GM23248 (cell line): ENCODE results near the gene RAB6A. TPM values are rescaled to one million over a fixed set of nuclear protein-coding genes. Genes with fewer than 3 reads are reported as not detected.

Experiments used
- DNase-seq: peaks from one replicate; pipeline ENCODE4 v3.0.0-alpha.2; 2015
- H2AFZ ChIP-seq: fragments of 200-600 bp; sonication (generic); 2 replicates; pipeline ENCODE4 v1.6.1; 2016; ENCODE audit warnings: antibody characterized with exemption
- H3F3A ChIP-seq: fragments of 200-600 bp; sonication (generic); 2 replicates; pipeline ENCODE4 v1.6.1; 2016; ENCODE audit warnings: mild to moderate bottlenecking, antibody characterized with exemption, mixed run types; ENCODE audit not compliant: insufficient read depth
- H3K27ac ChIP-seq: fragments of 200-600 bp; sonication (generic); 2 replicates; pipeline ENCODE4 v1.5.1; 2016; ENCODE audit warnings: mild to moderate bottlenecking
- H3K27me3 ChIP-seq: fragments of 200-600 bp; sonication (generic); replicated peaks from 2 replicates; pipeline ENCODE4 v1.6.1; 2016; ENCODE audit warnings: mild to moderate bottlenecking; ENCODE audit not compliant: insufficient read depth
- H3K36me3 ChIP-seq: fragments of 200-600 bp; sonication (generic); 2 replicates; pipeline ENCODE4 v1.6.1; 2016; ENCODE audit warnings: low read depth, mild to moderate bottlenecking
- H3K4me1 ChIP-seq: fragments of 200-600 bp; sonication (generic); 2 replicates; pipeline ENCODE4 v1.6.1; 2016; ENCODE audit warnings: mild to moderate bottlenecking; ENCODE audit not compliant: insufficient read depth
- H3K4me2 ChIP-seq: fragments of 200-600 bp; sonication (generic); one replicate; pipeline ENCODE4 v1.6.1; 2016; ENCODE audit warnings: mild to moderate bottlenecking; ENCODE audit not compliant: unreplicated experiment
- H3K4me3 ChIP-seq: fragments of 200-600 bp; sonication (generic); 2 replicates; pipeline ENCODE4 v1.5.1; 2016; ENCODE audit warnings: mild to moderate bottlenecking
- H3K79me2 ChIP-seq: fragments of 200-600 bp; sonication (generic); 2 replicates; pipeline ENCODE4 v1.6.1; 2016; ENCODE audit warnings: mild to moderate bottlenecking; ENCODE audit not compliant: insufficient read depth
- H3K9ac ChIP-seq: fragments of 200-600 bp; sonication (generic); 2 replicates; pipeline ENCODE4 v1.6.1; 2016; ENCODE audit warnings: mild to moderate bottlenecking
- H3K9me2 ChIP-seq: fragments of 200-600 bp; sonication (generic); 2 replicates; pipeline ENCODE4 v1.6.1; 2016; ENCODE audit warnings: mixed run types, mild to moderate bottlenecking, moderate library complexity; ENCODE audit not compliant: insufficient read depth
- H3K9me3 ChIP-seq: fragments of 200-600 bp; sonication (generic); one replicate; pipeline ENCODE4 v1.6.1; 2017; ENCODE audit warnings: low read depth
- H4K20me1 ChIP-seq: fragments of 200-600 bp; sonication (generic); 2 replicates; pipeline ENCODE4 v1.6.0; 2016; ENCODE audit not compliant: insufficient read depth
- EZH2 ChIP-seq: fragments of 200-600 bp; sonication (generic); IDR thresholded peaks from 2 replicates; pipeline ENCODE4 v1.6.1; 2018; ENCODE audit warnings: antibody characterized with exemption, mild to moderate bottlenecking; ENCODE audit not compliant: insufficient read depth, poor library complexity, severe bottlenecking
- EZH2phosphoT487 ChIP-seq: fragments of 200-600 bp; sonication (generic); IDR thresholded peaks from 2 replicates; pipeline ENCODE4 v1.6.1; 2018; ENCODE audit warnings: antibody characterized with exemption, moderate library complexity, mild to moderate bottlenecking, low read depth; ENCODE audit not compliant: insufficient read depth
- WGBS, 2 experiments: methylation state at CpG; one replicate each; pipeline ENCODE4 v1.1.6; 2015 to 2017; ENCODE audit warnings: low lambda C conversion rate in 2 of 2, low coverage in 1 of 2; ENCODE audit errors: missing lambda C conversion rate in 2 of 2; 5-methylcytosine and 5-hydroxymethylcytosine counted together
- in situ Hi-C: fragments of 300-500 bp; cut with MboI; formaldehyde crosslinking; loops from 2 replicates; pipeline ENCODE4 v1.15.0; 2020
- polyA plus RNA-seq: library from polyadenylated mRNA; unstranded; fragments of >200 nt; fragmentation: Nextera tagmentation; extraction: Ambion mirVana; gene quantifications from 2 replicates; pipeline ENCODE4 v1.2.1, GENCODE V29; 2016
- total RNA-seq: library from RNA; depleted of rRNA; stranded (reverse); fragments of >200 nt; shearing (Covaris generic); gene quantifications from 2 replicates; pipeline ENCODE4 v1.2.3, GENCODE V29; 2014

RAB6A gene
- total and polyA plus RNA-seq, 2 experiments from 2014 or later, result 145 to 147 TPM

DNA sequence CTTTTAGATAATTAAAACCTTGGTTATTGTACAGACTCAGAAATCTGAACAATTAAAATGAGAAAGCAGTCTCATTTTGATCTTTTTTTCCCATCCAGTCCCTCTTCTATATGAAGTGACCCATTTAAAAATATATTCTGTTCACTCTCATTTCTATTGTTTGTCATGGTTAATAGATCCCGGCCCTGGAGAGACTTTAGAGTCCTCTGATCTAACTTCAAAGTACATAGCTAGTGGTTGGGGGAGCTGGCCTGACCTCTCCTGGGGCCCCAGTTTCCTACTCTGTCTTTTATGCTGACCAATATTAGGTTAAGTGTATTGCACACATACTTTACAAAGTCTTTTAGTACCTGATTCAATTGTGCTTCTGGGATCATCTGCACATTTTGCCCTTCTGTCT is 40.3 kb upstream of the RAB6A start:
- H3F3A ChIP-seq, result no peaks in the 10 kb centered on the region
- in situ Hi-C loops, result no loop called here

DNA sequence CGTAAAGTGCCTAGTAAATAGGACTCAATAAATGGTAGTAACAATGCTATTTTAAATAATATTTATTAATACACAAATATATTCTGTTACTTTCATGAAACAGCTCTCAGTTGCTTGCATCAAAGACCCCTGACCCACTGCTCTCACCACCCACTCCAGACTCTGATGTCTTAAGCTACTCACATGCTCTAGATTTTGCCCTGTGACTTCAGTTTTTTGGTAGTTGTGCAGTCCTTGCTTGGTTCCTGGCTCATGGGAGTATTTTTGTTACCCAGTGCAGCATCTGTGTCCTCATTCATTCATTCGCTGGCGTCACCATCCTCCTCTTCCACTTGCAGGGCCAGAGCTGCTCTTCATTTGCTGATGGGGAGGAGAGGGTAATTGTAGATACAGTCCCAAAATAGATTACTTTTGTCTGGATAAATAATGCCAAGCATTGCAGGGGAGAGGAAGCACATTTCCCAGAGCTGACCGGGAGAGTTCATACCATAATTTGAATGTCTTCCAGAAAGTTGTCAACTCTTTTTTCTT is 39.5 kb upstream of the RAB6A start:
- Histone ChIP-seq H3K27me3 (no peaks in the 10 kb centered on the region), H3K79me2 (no peaks in the 10 kb centered on the region; the same call in 1 of the 2 replicates), H3K36me3 (no peaks in the 10 kb centered on the region), H3K27ac (no peak overlapping the region), H4K20me1 (no peaks in the 10 kb centered on the region), H3K9ac (no peak overlapping the region), H3K4me1 (no peaks in the 10 kb centered on the region), H2AFZ (no peak overlapping the region), H3K4me3 (no peak overlapping the region), H3K4me2 (no peak overlapping the region), H3K9me3 (no peaks in the 10 kb centered on the region), H3K9me2 (no peaks in the 10 kb centered on the region), H3F3A (no peaks in the 10 kb centered on the region)
- DNase-seq, result no peak
- TF ChIP-seq EZH2 (no peak), EZH2phosphoT487 (no peak)
- 82% methylated on average over 4 of the region's 4 CpGs for WGBS, 2 experiments
- in situ Hi-C loops, result no loop called here

More for the DNA sequence above, 40.3 kb upstream of the RAB6A start:
- H3K9me2 ChIP-seq, result no peaks in the 10 kb centered on the region
- H2AFZ ChIP-seq, result no peak overlapping the region
- H3K4me2 ChIP-seq, result no peak overlapping the region
- no peaks in the 10 kb centered on the region for H3K27me3 ChIP-seq
- TF ChIP-seq EZH2 (no peak), EZH2phosphoT487 (no peak)
- DNase-seq, result no peak
- H3K36me3 ChIP-seq, result no peaks in the 10 kb centered on the region
- WGBS, 2 experiments, result 44 to 47% methylated on average over 1 of the region's 1 CpG
- H3K9ac ChIP-seq, result no peak overlapping the region
- no peaks in the 10 kb centered on the region for H3K4me1 ChIP-seq
- no peak overlapping the region for H3K27ac ChIP-seq
- no peak overlapping the region for H3K4me3 ChIP-seq
- no peaks in the 10 kb centered on the region for H4K20me1 ChIP-seq
- H3K79me2 ChIP-seq, result no peaks in the 10 kb centered on the region; the same call in 1 of the 2 replicates
- H3K9me3 ChIP-seq, result no peaks in the 10 kb centered on the region

DNA sequence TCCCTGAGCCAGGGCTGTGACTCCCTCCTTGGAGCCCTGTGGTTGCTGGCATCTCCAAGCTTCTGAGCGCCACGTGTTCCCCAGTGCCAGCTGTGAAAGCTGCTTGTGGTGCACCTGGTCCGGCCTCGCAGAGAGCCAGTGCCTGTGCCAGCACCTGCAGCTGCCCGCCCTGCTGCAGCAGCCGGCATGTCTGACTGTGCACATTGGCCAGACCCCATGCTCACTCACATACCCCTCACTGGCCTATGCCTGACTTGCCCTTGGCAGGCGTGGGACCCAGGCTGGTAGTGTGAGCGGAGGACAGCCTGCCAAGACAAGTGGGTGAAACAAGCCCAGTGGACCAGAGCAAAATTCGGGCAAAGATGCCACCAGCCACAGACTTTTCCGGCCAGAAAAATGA is 36.6 kb upstream of the RAB6A start:
- no peak for DNase-seq
- H3F3A ChIP-seq, result no peaks in the 10 kb centered on the region
- no peak overlapping the region for H3K27ac ChIP-seq
- H3K27me3 ChIP-seq, result no peaks in the 10 kb centered on the region
- no peak overlapping the region for H3K4me3 ChIP-seq
- no peak overlapping the region for H2AFZ ChIP-seq
- H4K20me1 ChIP-seq, result no peaks in the 10 kb centered on the region
- H3K4me2 ChIP-seq, result no peak overlapping the region
- in situ Hi-C loops, result no loop called here
- H3K9me3 ChIP-seq, result no peaks in the 10 kb centered on the region
- H3K4me1 ChIP-seq, result no peaks in the 10 kb centered on the region
- H3K79me2 ChIP-seq, result no peaks in the 10 kb centered on the region; the same call in 1 of the 2 replicates
- 85 to 90% methylated on average over 9 to 10 of the region's 10 CpGs for WGBS, 2 experiments
- H3K9ac ChIP-seq, result no peak overlapping the region
- H3K9me2 ChIP-seq, result no peaks in the 10 kb centered on the region
- TF ChIP-seq EZH2phosphoT487, result no peak
- TF ChIP-seq EZH2, result no peak
- no peaks in the 10 kb centered on the region for H3K36me3 ChIP-seq

DNA sequence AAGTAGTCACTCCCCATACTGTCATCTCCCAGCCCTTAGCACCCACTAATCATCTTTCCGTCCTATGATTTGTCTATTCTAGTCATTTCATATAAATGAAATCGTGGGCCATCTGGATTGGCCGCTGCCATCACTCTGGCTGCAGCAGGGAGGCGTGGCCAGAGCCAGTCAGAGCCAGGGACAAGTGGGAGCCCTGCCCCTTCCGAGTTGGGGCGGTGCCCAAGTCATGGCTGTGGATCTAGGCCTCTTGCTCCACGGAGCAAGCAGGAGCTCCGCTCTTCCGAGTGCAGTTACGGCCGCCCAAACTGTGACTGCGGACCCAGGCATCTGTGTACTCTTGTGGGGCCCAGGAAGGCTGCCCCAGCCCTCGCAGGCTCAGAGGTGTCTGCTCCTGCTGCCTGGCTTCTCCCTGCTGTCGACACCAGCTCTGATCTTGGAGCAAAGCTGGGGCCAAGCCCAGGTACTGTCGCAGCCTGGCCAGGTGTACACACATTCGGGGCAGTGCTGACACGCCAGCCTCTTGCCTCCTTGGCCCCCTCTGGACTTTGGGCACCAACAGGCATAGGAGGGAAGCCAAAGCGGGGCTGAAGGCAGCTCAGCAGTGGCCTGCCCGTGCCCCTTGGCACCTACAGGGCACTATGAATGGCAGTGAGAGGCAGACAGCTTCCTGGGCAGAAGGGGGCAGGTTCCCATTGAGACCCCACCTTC is 35.2 kb upstream of the RAB6A start:
- H2AFZ ChIP-seq, result no peak overlapping the region
- peaks cover 6% of the 10 kb centered on the region; the same call in 1 of the 2 replicates for H3K79me2 ChIP-seq
- H3F3A ChIP-seq, result no peaks in the 10 kb centered on the region
- no peaks in the 10 kb centered on the region for H3K9me2 ChIP-seq
- in situ Hi-C loops, result no loop called here
- no peak overlapping the region for H3K27ac ChIP-seq
- H4K20me1 ChIP-seq, result no peaks in the 10 kb centered on the region
- TF ChIP-seq EZH2, result no peak
- TF ChIP-seq EZH2phosphoT487, result no peak
- H3K4me3 ChIP-seq, result no peak overlapping the region
- no peaks in the 10 kb centered on the region for H3K9me3 ChIP-seq
- WGBS, 2 experiments, result 90 to 92% methylated on average over 18 to 19 of the region's 19 CpGs
- H3K36me3 ChIP-seq, result no peaks in the 10 kb centered on the region
- DNase-seq, result no peak
- no peaks in the 10 kb centered on the region for H3K27me3 ChIP-seq
- no peak overlapping the region for H3K4me2 ChIP-seq
- H3K4me1 ChIP-seq, result no peaks in the 10 kb centered on the region
- H3K9ac ChIP-seq, result no peak overlapping the region
